HCT116 (cell line): Measurements from ENCODE around the gene CENPC.

Source experiments
- POLR2A ChIP-seq: IDR thresholded peaks from 2 replicates; pipeline ENCODE4 v1.7.0; 2011; ENCODE audit warnings: borderline replicate concordance; ENCODE audit not compliant: insufficient read depth, insufficient read length; ENCODE audit errors: extremely low read depth
- ZNF274 ChIP-seq: fragments of 200-500 bp; sonication (Bioruptor generic); IDR thresholded peaks from 2 replicates; pipeline ENCODE4 v1.6.1; 2014; ENCODE audit warnings: mild to moderate bottlenecking, low read depth, low read length, inconsistent platforms
- TF ChIP-seq, protein P1 (sequence below), 3 experiments: fragments of 200-600 bp in 1 of 3; sonication (generic) in 1 of 3; IDR thresholded peaks in 2 of 3; conservative IDR thresholded peaks in 1 of 3; 2 replicates each; pipeline ENCODE4 v1.5.1; 2012 to 2017; ENCODE audit warnings: low read depth in 2 of 3, low read length in 2 of 3, antibody characterized with exemption in 1 of 3, borderline replicate concordance in 1 of 3, control low read depth in 1 of 3, mild to moderate bottlenecking in 1 of 3, mixed read lengths in 1 of 3, mixed run types in 1 of 3, moderate library complexity in 1 of 3; ENCODE audit not compliant: insufficient read depth in 1 of 3

DNA sequence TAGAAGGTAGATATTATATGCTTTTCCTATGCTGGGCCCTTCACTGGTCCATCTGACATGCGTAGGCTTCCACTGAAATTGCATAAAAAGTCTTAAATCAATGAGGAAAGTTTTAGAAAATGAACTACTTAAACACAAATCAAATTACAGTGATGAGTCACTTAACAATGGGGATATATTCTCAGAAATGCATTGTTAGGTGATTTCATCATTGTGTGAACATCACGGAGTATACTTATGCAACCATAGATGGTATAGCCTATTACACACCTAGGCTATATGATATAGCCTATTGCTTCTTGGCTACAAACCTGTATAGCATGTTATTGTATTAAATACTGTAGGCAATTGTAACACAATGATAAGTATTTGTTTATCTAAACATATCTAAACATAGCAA, 23.5 kb upstream of the CENPC start:
- no peak for TF ChIP-seq ZNF274
- TF ChIP-seq, protein P1, sequence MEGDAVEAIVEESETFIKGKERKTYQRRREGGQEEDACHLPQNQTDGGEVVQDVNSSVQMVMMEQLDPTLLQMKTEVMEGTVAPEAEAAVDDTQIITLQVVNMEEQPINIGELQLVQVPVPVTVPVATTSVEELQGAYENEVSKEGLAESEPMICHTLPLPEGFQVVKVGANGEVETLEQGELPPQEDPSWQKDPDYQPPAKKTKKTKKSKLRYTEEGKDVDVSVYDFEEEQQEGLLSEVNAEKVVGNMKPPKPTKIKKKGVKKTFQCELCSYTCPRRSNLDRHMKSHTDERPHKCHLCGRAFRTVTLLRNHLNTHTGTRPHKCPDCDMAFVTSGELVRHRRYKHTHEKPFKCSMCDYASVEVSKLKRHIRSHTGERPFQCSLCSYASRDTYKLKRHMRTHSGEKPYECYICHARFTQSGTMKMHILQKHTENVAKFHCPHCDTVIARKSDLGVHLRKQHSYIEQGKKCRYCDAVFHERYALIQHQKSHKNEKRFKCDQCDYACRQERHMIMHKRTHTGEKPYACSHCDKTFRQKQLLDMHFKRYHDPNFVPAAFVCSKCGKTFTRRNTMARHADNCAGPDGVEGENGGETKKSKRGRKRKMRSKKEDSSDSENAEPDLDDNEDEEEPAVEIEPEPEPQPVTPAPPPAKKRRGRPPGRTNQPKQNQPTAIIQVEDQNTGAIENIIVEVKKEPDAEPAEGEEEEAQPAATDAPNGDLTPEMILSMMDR (IDR thresholded peaks at IDR 0.05 in 2 of 3, conservative IDR thresholded peaks at IDR 0.05 in 1 of 3; ENCODE audit: borderline replicate concordance in 1 of 3, insufficient read depth in 1 of 3, low read depth in 2 of 3, low read length in 2 of 3), result no peak
- no peak for TF ChIP-seq POLR2A
